H9 (cell line): Measurements from ENCODE around the gene NOS1AP. TPM values are rescaled to one million over a fixed set of nuclear protein-coding genes. Genes with fewer than 3 reads are reported as not detected.

Experiments
- DNase-seq: peaks from one replicate; pipeline ENCODE4 v3.0.0-alpha.2; 2017
- H2AFZ ChIP-seq: one replicate; pipeline ENCODE4 v1.6.1; 2013; ENCODE audit warnings: mild to moderate bottlenecking, low read length, control low read depth, moderate library complexity
- H2AK5ac ChIP-seq: 2 replicates; pipeline ENCODE4 v1.6.1; 2013; ENCODE audit warnings: low read length, control low read depth, mixed read lengths; ENCODE audit not compliant: insufficient read length
- H2BK120ac ChIP-seq: one replicate; pipeline ENCODE4 v1.6.1; 2013; ENCODE audit warnings: low read depth, mild to moderate bottlenecking, low read length, control low read depth, inconsistent platforms; ENCODE audit not compliant: poor library complexity, severe bottlenecking
- H2BK12ac ChIP-seq: 2 replicates; pipeline ENCODE4 v1.6.1; 2013; ENCODE audit warnings: low read length, control low read depth, mixed read lengths, low read depth; ENCODE audit not compliant: insufficient read length
- H2BK15ac ChIP-seq: 2 replicates; pipeline ENCODE4 v1.6.1; 2013; ENCODE audit warnings: low read depth, low read length, control low read depth
- H2BK20ac ChIP-seq: one replicate; pipeline ENCODE4 v1.6.1; 2013; ENCODE audit warnings: low read depth, mild to moderate bottlenecking, low read length, control low read depth, inconsistent platforms; ENCODE audit not compliant: poor library complexity, severe bottlenecking
- H2BK5ac ChIP-seq: 2 replicates; pipeline ENCODE4 v1.6.1; 2013; ENCODE audit warnings: low read length, control low read depth, mixed read lengths; ENCODE audit not compliant: insufficient read length
- H3K14ac ChIP-seq: 2 replicates; pipeline ENCODE4 v1.6.1; 2013; ENCODE audit warnings: low read length, control low read depth; ENCODE audit not compliant: insufficient read depth
- H3K18ac ChIP-seq: 2 replicates; pipeline ENCODE4 v1.6.1; 2013; ENCODE audit warnings: low read depth, mild to moderate bottlenecking, mixed read lengths, low read length, control low read depth; ENCODE audit not compliant: insufficient read length
- H3K23ac ChIP-seq: 2 replicates; pipeline ENCODE4 v1.6.1; 2013; ENCODE audit warnings: low read length, control low read depth, mixed read lengths, low read depth; ENCODE audit not compliant: insufficient read length
- H3K23me2 ChIP-seq: 2 replicates; pipeline ENCODE4 v1.6.1; 2013; ENCODE audit warnings: low read depth, mild to moderate bottlenecking, mixed read lengths, low read length, control low read depth; ENCODE audit not compliant: insufficient read length, poor library complexity, severe bottlenecking
- H3K27ac ChIP-seq: 2 replicates; pipeline ENCODE4 v1.5.1; 2013; ENCODE audit warnings: low read length, control low read depth, mixed read lengths, low read depth; ENCODE audit not compliant: insufficient read length
- H3K27me3 ChIP-seq: 2 replicates; pipeline ENCODE4 v1.6.1; 2013; ENCODE audit warnings: low read length, control low read depth, inconsistent platforms; ENCODE audit not compliant: insufficient read depth
- H3K4ac ChIP-seq: 2 replicates; pipeline ENCODE4 v1.6.1; 2013; ENCODE audit warnings: low read depth, mild to moderate bottlenecking, control low read depth, inconsistent platforms, low read length, moderate library complexity
- H3K4me1 ChIP-seq: 2 replicates; pipeline ENCODE4 v1.6.1; 2013; ENCODE audit warnings: low read length, control low read depth, inconsistent platforms; ENCODE audit not compliant: insufficient read depth
- H3K4me2 ChIP-seq: 2 replicates; pipeline ENCODE4 v1.6.1; 2013; ENCODE audit warnings: low read length, control low read depth, mixed read lengths; ENCODE audit not compliant: insufficient read length, insufficient read depth
- H3K56ac ChIP-seq: 2 replicates; pipeline ENCODE4 v1.6.1; 2013; ENCODE audit warnings: low read depth, mild to moderate bottlenecking, mixed read lengths, low read length, control low read depth; ENCODE audit not compliant: insufficient read length
- H3K79me1 ChIP-seq: 2 replicates; pipeline ENCODE4 v1.6.1; 2013; ENCODE audit warnings: low read depth, mild to moderate bottlenecking, moderate library complexity, low read length, control low read depth, inconsistent platforms; ENCODE audit not compliant: insufficient read depth, poor library complexity, severe bottlenecking
- H3K79me2 ChIP-seq: 2 replicates; pipeline ENCODE4 v1.6.1; 2013; ENCODE audit warnings: low read length, control low read depth, inconsistent platforms; ENCODE audit not compliant: insufficient read depth
- H3K9ac ChIP-seq: 2 replicates; pipeline ENCODE4 v1.6.1; 2013; ENCODE audit warnings: low read length, control low read depth, mixed read lengths; ENCODE audit not compliant: insufficient read length; ENCODE audit errors: extremely low read depth
- H3K9me3 ChIP-seq: one replicate; pipeline ENCODE4 v1.6.1; 2013; ENCODE audit warnings: low read depth, low read length, inconsistent platforms; ENCODE audit not compliant: control insufficient read depth
- H3T11ph ChIP-seq: one replicate; pipeline ENCODE4 v1.6.1; 2013; ENCODE audit warnings: mild to moderate bottlenecking, low read length, control low read depth, inconsistent platforms
- H4K20me1 ChIP-seq: one replicate; pipeline ENCODE4 v1.6.1; 2013; ENCODE audit not compliant: control insufficient read depth, insufficient read length, insufficient read depth
- H4K5ac ChIP-seq: 2 replicates; pipeline ENCODE4 v1.6.1; 2013; ENCODE audit warnings: low read depth, mild to moderate bottlenecking, mixed read lengths, low read length, control low read depth; ENCODE audit not compliant: insufficient read length
- H4K8ac ChIP-seq: replicated peaks from 2 replicates; pipeline ENCODE4 v1.6.1; 2013; ENCODE audit warnings: low read length, control low read depth, mixed read lengths, low read depth; ENCODE audit not compliant: insufficient read length
- H4K91ac ChIP-seq: 2 replicates; pipeline ENCODE4 v1.6.1; 2013; ENCODE audit warnings: low read depth, mild to moderate bottlenecking, moderate library complexity, mixed read lengths, low read length, control low read depth; ENCODE audit not compliant: insufficient read length
- H3K27ac Mint-ChIP-seq, 3 experiments: 2 replicates in 2 of 3; 3 replicates in 1 of 3; pipeline ENCODE4 v1.8.0; 2020 to 2021; ENCODE audit warnings: mixed read lengths in 3 of 3, mild to moderate bottlenecking in 1 of 3, moderate library complexity in 1 of 3
- H3K27me3 Mint-ChIP-seq: 2 replicates; pipeline ENCODE4 v1.8.0; 2021; ENCODE audit warnings: low read depth, mild to moderate bottlenecking, moderate library complexity, mixed read lengths
- H3K36me3 Mint-ChIP-seq, 3 experiments: 2 replicates in 2 of 3; 3 replicates in 1 of 3; pipeline ENCODE4 v1.8.0; 2020 to 2021; ENCODE audit warnings: low read depth in 3 of 3, mixed read lengths in 3 of 3; ENCODE audit not compliant: insufficient read depth in 1 of 3
- H3K4me1 Mint-ChIP-seq, 2 experiments: 2 replicates each; pipeline ENCODE4 v1.8.0; 2020; ENCODE audit warnings: mixed read lengths in 2 of 2
- H3K4me3 Mint-ChIP-seq, 2 experiments: 2 replicates in 1 of 2; 3 replicates in 1 of 2; pipeline ENCODE4 v1.8.0; 2020 to 2021; ENCODE audit warnings: mild to moderate bottlenecking in 2 of 2, mixed read lengths in 2 of 2, moderate library complexity in 1 of 2
- H3K9me3 Mint-ChIP-seq, 2 experiments: 2 replicates in 1 of 2; 3 replicates in 1 of 2; pipeline ENCODE4 v1.8.0; 2020; ENCODE audit warnings: mild to moderate bottlenecking in 2 of 2, mixed read lengths in 2 of 2, moderate library complexity in 1 of 2
- CTCF ChIP-seq: fragments of 200-600 bp; sonication (generic); conservative IDR thresholded peaks from 3 replicates; pipeline ENCODE4 v1.8.0; 2021; ENCODE audit warnings: antibody characterized with exemption, mild to moderate bottlenecking
- WGBS: extraction: QIAGEN DNeasy Blood & Tissue Kit; methylation state at CpG from one replicate; pipeline ENCODE4 v1.1.7; 2013; ENCODE audit warnings: missing lambda C conversion rate, low lambda C conversion rate, mixed read lengths; ENCODE audit not compliant: insufficient read length; ENCODE audit errors: extremely low coverage; 5-methylcytosine and 5-hydroxymethylcytosine counted together
- total RNA-seq: library from RNA; stranded (reverse); gene quantifications from 2 replicates; pipeline ENCODE4 v1.2.1, GENCODE V29; 2021

NOS1AP gene
- total RNA-seq, 1 experiment from 2014 or later: 8.4 TPM

GRCh38 chr1:162272419-162272818 lies 202.9 kb downstream of the NOS1AP start:
- Histone ChIP-seq H3K4me1 (0 out of 2 replicates have a peak, but pooled peaks cover 2% of the 10 kb centered on the region), H4K91ac (no peak overlapping the region), H2BK15ac (no peak overlapping the region), H4K5ac (no peak overlapping the region), H3K23ac (no peak overlapping the region), H2BK120ac (no peak overlapping the region), H3K18ac (no peak overlapping the region), H2AFZ (no peak overlapping the region), H3K27ac (no peak overlapping the region), H2BK12ac (no peak overlapping the region), H4K20me1 (no peaks in the 10 kb centered on the region), H3K4me2 (no peak overlapping the region), H4K8ac (no peak overlapping the region), H2BK5ac (no peak overlapping the region), H2AK5ac (no peak overlapping the region), H3K79me1 (no peaks in the 10 kb centered on the region), H3K56ac (no peak overlapping the region), H3K27me3 (no peaks in the 10 kb centered on the region), H3K4ac (no peak overlapping the region), H3K79me2 (no peaks in the 10 kb centered on the region), H2BK20ac (peak overlapping the region; percentile 6), H3K9me3 (no peaks in the 10 kb centered on the region), H3K9ac (no peak overlapping the region), H3T11ph (no peak overlapping the region), H3K14ac (no peak overlapping the region), H3K23me2 (no peaks in the 10 kb centered on the region)
- no peak for DNase-seq
- Mint-ChIP-seq H3K4me1 (peaks cover 2 to 14% of the 10 kb centered on the region in 2 experiments), H3K4me3 (no peak overlapping the region), H3K36me3 (peaks cover 0 to 2% (median 0%) of the 10 kb centered on the region in 3 experiments; a peak in 1 of 7 replicates), H3K9me3 (no peaks in the 10 kb centered on the region), H3K27ac (peak overlapping the region in 1 of 3 experiments; percentile 46; a peak in 2 of 7 replicates), H3K27me3 (no peaks in the 10 kb centered on the region)
- WGBS: no CpG with 5 or more reads among the region's 5 CpGs
- TF ChIP-seq CTCF: no peak
